ENCODE results near the gene ZDBF2.

- TF ChIP-seq POLR2A (IDR thresholded peaks at IDR 0.05; ENCODE audit: control extremely low read depth in 1 of 2, low read depth in 2 of 2, low read length in 2 of 2) (no peak), CHD7 (IDR thresholded peaks at IDR 0.05; ENCODE audit: insufficient replicate concordance, low read length) (no peak), POLR2AphosphoS5 (IDR thresholded peaks at IDR 0.05; ENCODE audit: low read depth, low read length) (no peak; the same call in 1 of the 2 replicates), CTCF (IDR thresholded peaks at IDR 0.05; ENCODE audit: control extremely low read depth in 1 of 3, insufficient read depth in 1 of 3, low read depth in 1 of 3, low read length in 3 of 3) (no peak)
These were observed 17.7 kb upstream of the ZDBF2 start for GRCh38 chr2:206256706-206257205.

All from H1 (cell line).